HCT116 (cell line): ENCODE results near the gene GABPB2. TPM values are rescaled to one million over a fixed set of nuclear protein-coding genes. Genes with fewer than 3 reads are reported as not detected.

Source experiments
- ATAC-seq: fragments of 200-7000 bp; cut with Tn5 transposase; 2 replicates; pipeline ENCODE4 v1.9.1; 2020; ENCODE audit warnings: mild to moderate bottlenecking, moderate library complexity
- BruUV-seq: library from RNA; stranded (reverse); fragments of 400-500 nt; replicated peaks from 2 replicates; lab custom pipeline; 2021; lab: Mats Ljungman, UMichigan
- CTCF ChIA-PET: fragments of 300-600 bp; sonication (Branson Sonifier 250); formaldehyde crosslinking; loops from one replicate; lab custom pipeline; 2021; ENCODE audit warnings: antibody characterized with exemption; lab: Charles Lee
- POLR2A ChIA-PET: fragments of 300-600, 350-600 bp; sonication (Branson Sonifier 250); formaldehyde crosslinking; loops from one replicate; lab custom pipeline; 2021; ENCODE audit warnings: antibody characterized with exemption; lab: Charles Lee
- RAD21 ChIA-PET, 2 experiments: fragments of 300-600 bp; sonication (Branson Sonifier 250); formaldehyde crosslinking; loops; one replicate each; lab custom pipeline; 2023; ENCODE audit warnings: low total read pairs in 2 of 2; ENCODE audit not compliant: uncharacterized antibody in 2 of 2, unreplicated experiment in 2 of 2, low non-redundant PET in 1 of 2; lab: Charles Lee
- DNase-seq: peaks from one replicate; pipeline ENCODE4 v3.0.0-alpha.2; 2010; ENCODE audit warnings: low read depth, low spot score
- H2AFZ ChIP-seq: fragments of 200-600 bp; shearing (Covaris generic), sonication (generic); 2 replicates; pipeline ENCODE4 v1.6.1; 2017; ENCODE audit warnings: low read depth, mixed run types, mixed read lengths, antibody characterized with exemption, low read length; ENCODE audit not compliant: poor library complexity, severe bottlenecking
- H3K27ac ChIP-seq: 2 replicates; pipeline ENCODE4 v1.5.1; 2012; ENCODE audit warnings: low read depth, low read length
- H3K27me3 ChIP-seq: fragments of 200-600 bp; sonication (generic); 2 replicates; pipeline ENCODE4 v1.6.1; 2016; ENCODE audit warnings: mixed run types, low read length, mixed read lengths; ENCODE audit not compliant: insufficient read depth
- H3K36me3 ChIP-seq, 2 experiments: fragments of 200-500 bp in 1 of 2; fragments of 200-600 bp in 1 of 2; sonication (Bioruptor generic) in 1 of 2; sonication (generic) in 1 of 2; 2 replicates each; pipeline versions ENCODE4 v1.5.1 to v1.6.1; 2014 to 2016; ENCODE audit warnings: low read length in 2 of 2, inconsistent platforms in 1 of 2, mixed read lengths in 1 of 2, mixed run types in 1 of 2; ENCODE audit not compliant: insufficient read depth in 2 of 2, control insufficient read depth in 1 of 2
- H3K4me1 ChIP-seq, 2 experiments: fragments of 200-600 bp in 1 of 2; sonication (generic) in 1 of 2; 2 replicates each; pipeline versions ENCODE4 v1.5.1 to v1.6.1; 2012 to 2017; ENCODE audit warnings: low read length in 2 of 2, inconsistent platforms in 1 of 2, mild to moderate bottlenecking in 1 of 2, mixed read lengths in 1 of 2, mixed run types in 1 of 2, moderate library complexity in 1 of 2; ENCODE audit not compliant: insufficient read depth in 2 of 2, control insufficient read depth in 1 of 2
- H3K4me2 ChIP-seq: fragments of 200-600 bp; sonication (generic); 2 replicates; pipeline ENCODE4 v1.6.1; 2017; ENCODE audit warnings: mixed run types, low read length, mixed read lengths
- H3K4me3 ChIP-seq, 2 experiments: fragments of 200-600 bp in 1 of 2; sonication (generic) in 1 of 2; replicated peaks in 1 of 2; 2 replicates each; pipeline ENCODE4 v1.5.1; 2011 to 2016; ENCODE audit warnings: low read length in 2 of 2, control low read depth in 1 of 2, low read depth in 1 of 2, mild to moderate bottlenecking in 1 of 2, mixed read lengths in 1 of 2, mixed run types in 1 of 2
- H3K79me2 ChIP-seq: fragments of 200-600 bp; sonication (generic); 2 replicates; pipeline ENCODE4 v1.6.1; 2017; ENCODE audit warnings: mild to moderate bottlenecking, mixed run types, low read length, moderate library complexity, mixed read lengths; ENCODE audit not compliant: insufficient read depth
- H3K9ac ChIP-seq: fragments of 200-600 bp; sonication (generic); 2 replicates; pipeline ENCODE4 v1.6.1; 2016; ENCODE audit warnings: low read length, mixed read lengths
- H3K9me2 ChIP-seq: fragments of 200-600 bp; sonication (generic), shearing (Covaris generic); 2 replicates; pipeline ENCODE4 v1.6.1; 2017; ENCODE audit warnings: mixed run types, mild to moderate bottlenecking, moderate library complexity; ENCODE audit not compliant: insufficient read depth
- H3K9me3 ChIP-seq, 2 experiments: fragments of 200-500 bp in 1 of 2; fragments of 200-600 bp in 1 of 2; sonication (Bioruptor generic) in 1 of 2; sonication (generic) in 1 of 2; 2 replicates each; pipeline ENCODE4 v1.6.1; 2014 to 2017; ENCODE audit warnings: low read length in 2 of 2, mixed read lengths in 2 of 2, inconsistent platforms in 1 of 2, low read depth in 1 of 2, mild to moderate bottlenecking in 1 of 2, mixed run types in 1 of 2, moderate library complexity in 1 of 2; ENCODE audit not compliant: control insufficient read depth in 1 of 2, insufficient read depth in 1 of 2
- H4K20me1 ChIP-seq: fragments of 200-600 bp; sonication (generic), shearing (Covaris generic); 2 replicates; pipeline ENCODE4 v1.6.1; 2017; ENCODE audit warnings: mixed run types, mild to moderate bottlenecking, moderate library complexity; ENCODE audit not compliant: insufficient read depth
- EGR1 ChIP-seq: IDR thresholded peaks from 2 replicates; pipeline ENCODE4 v1.6.1; 2012; ENCODE audit warnings: low read depth
- EZH2phosphoT487 ChIP-seq: fragments of 200-600 bp; IDR thresholded peaks from 2 replicates; pipeline ENCODE4 v1.6.1; 2018; ENCODE audit warnings: antibody characterized with exemption, borderline replicate concordance
- POLR2A ChIP-seq: IDR thresholded peaks from 2 replicates; pipeline ENCODE4 v1.7.0; 2011; ENCODE audit warnings: borderline replicate concordance; ENCODE audit not compliant: insufficient read depth, insufficient read length; ENCODE audit errors: extremely low read depth
- POLR2AphosphoS5 ChIP-seq: IDR thresholded peaks from 2 replicates; pipeline ENCODE4 v1.6.1; 2011; ENCODE audit warnings: mild to moderate bottlenecking, low read depth, low read length, moderate library complexity
- RAD21 ChIP-seq: IDR thresholded peaks from 2 replicates; pipeline ENCODE4 v1.6.1; 2012; ENCODE audit warnings: low read depth, mild to moderate bottlenecking
- REST ChIP-seq: IDR thresholded peaks from 2 replicates; pipeline ENCODE4 v1.6.1; 2012; ENCODE audit warnings: low read depth
- SP1 ChIP-seq: IDR thresholded peaks from 2 replicates; pipeline ENCODE4 v1.6.1; 2012; ENCODE audit warnings: low read depth
- TCF7L2 ChIP-seq: IDR thresholded peaks from 2 replicates; pipeline ENCODE4 v1.7.0; 2011; ENCODE audit warnings: borderline replicate concordance, inconsistent platforms; ENCODE audit not compliant: insufficient read depth, insufficient read length; ENCODE audit errors: extremely low read depth
- YY1 ChIP-seq: IDR thresholded peaks from 2 replicates; pipeline ENCODE4 v1.6.1; 2011; ENCODE audit warnings: low read length, low read depth, moderate library complexity, mild to moderate bottlenecking; ENCODE audit not compliant: insufficient replicate concordance; ENCODE audit errors: extremely low read depth
- ZFX ChIP-seq: fragments of 450-650 bp; IDR thresholded peaks from 2 replicates; pipeline ENCODE4 v1.6.1; 2017
- intact Hi-C: fragments of 100-400 bp; cut with micrococcal nuclease; formaldehyde crosslinking; loops from 2 replicates; pipeline ENCODE4 v1.10.0; 2022
- total RNA-seq: library from RNA; stranded (reverse); gene quantifications from one replicate; pipeline ENCODE4 v1.2.1, GENCODE V29; 2021; ENCODE audit not compliant: unreplicated experiment
- TF ChIP-seq, protein P1 (sequence below): IDR thresholded peaks from 2 replicates; pipeline ENCODE4 v1.6.1; 2012

GABPB2 gene
- total RNA-seq, 1 experiment from 2014 or later, result 7.7 TPM

DNA sequence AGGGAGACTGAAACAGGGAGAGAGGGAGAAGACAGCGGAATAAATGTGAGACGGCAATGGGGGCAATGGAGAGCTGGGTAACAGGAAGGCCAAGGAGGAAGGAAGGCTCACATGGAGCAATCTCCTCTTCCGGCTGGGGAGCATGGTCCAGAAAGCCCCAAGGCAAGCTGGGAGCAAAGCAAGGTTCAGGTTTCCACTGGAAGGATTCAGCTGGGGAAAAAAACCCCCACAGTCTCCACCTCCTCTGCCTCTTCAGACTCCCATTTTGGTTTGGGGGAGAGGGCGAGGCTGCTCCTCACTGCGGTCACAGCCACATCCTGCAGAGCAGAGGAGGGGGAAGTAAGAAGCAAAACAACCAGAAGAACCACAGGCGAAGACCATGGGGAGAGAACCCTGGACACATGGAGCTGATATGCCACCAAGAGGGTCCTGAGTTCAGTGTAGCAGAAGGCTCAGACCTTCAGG, 86.5 kb downstream of the GABPB2 start:
- ChIA-PET CTCF (interaction anchor here (0.7 to 5.8 kb wide), 4 partner anchors 14 to 150 kb away, joined by 3 to 63 read pairs (median 3); partner anchors contain the start of gene MINDY1), POLR2A (no interaction called here)
- intact Hi-C loops, result no loop called here

DNA sequence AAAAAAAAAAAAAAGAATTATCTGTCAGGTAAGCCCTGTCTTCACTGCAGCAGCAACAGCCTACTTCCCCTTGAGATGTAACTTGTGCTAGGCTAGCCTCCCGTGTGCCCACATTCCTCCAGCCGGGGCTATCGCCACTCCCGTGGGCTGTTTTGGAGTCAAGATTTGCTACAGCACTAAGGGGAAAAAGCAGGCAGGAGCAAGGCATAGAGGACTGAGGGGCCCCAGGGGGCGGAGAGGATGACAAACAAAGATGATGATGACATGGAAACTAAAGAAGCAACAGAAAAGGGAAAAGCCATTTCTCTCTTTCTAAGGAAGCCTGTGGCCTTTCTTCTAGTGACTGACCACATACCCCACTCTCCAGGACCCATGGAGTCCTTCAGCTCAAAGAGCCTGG, 87.8 kb downstream of the GABPB2 start:
- H4K20me1 ChIP-seq, result no peaks in the 10 kb centered on the region
- DNase-seq (no peak), ATAC-seq (no peak)
- no peak overlapping the region for H2AFZ ChIP-seq
- ChIA-PET POLR2A (no interaction called here), CTCF (interaction anchor here (5.8 kb wide), 1 partner anchor 58 kb away, joined by 63 read pairs; no protein-coding TSS in a partner anchor), RAD21 (no interaction called here)
- no peaks in the 10 kb centered on the region for H3K79me2 ChIP-seq
- no peak for TF ChIP-seq RAD21
- no peak for TF ChIP-seq REST
- no peak for TF ChIP-seq ZFX
- TF ChIP-seq SP1, result no peak
- TF ChIP-seq POLR2A, result no peak
- no peak for TF ChIP-seq POLR2AphosphoS5
- no peak for TF ChIP-seq EZH2phosphoT487
- TF ChIP-seq, protein P1, sequence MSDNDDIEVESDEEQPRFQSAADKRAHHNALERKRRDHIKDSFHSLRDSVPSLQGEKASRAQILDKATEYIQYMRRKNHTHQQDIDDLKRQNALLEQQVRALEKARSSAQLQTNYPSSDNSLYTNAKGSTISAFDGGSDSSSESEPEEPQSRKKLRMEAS, result no peak
- TF ChIP-seq YY1, result no peak
- TF ChIP-seq TCF7L2, result no peak
- BruUV-seq, result no TSS peak
- H3K9me3 ChIP-seq, result no peaks in the 10 kb centered on the region
- H3K4me2 ChIP-seq, result no peak overlapping the region
- peaks cover 2 to 6% of the 10 kb centered on the region in 2 experiments; a peak in 3 of 4 replicates for H3K4me1 ChIP-seq
- H3K9me2 ChIP-seq, result no peaks in the 10 kb centered on the region
- H3K9ac ChIP-seq, result no peak overlapping the region
- intact Hi-C loops, result no loop called here
- H3K36me3 ChIP-seq, result peaks cover 0 to 9% of the 10 kb centered on the region in 2 experiments; a peak in 2 of 4 replicates
- no peak overlapping the region for H3K4me3 ChIP-seq
- no peaks in the 10 kb centered on the region for H3K27me3 ChIP-seq
- no peak overlapping the region for H3K27ac ChIP-seq

More for the DNA sequence above, 86.5 kb downstream of the GABPB2 start:
- Histone ChIP-seq H3K79me2 (no peaks in the 10 kb centered on the region), H3K4me2 (no peak overlapping the region), H4K20me1 (no peaks in the 10 kb centered on the region), H3K4me3 (no peak overlapping the region), H3K9ac (no peak overlapping the region), H3K9me2 (no peaks in the 10 kb centered on the region), H3K36me3 (peaks cover 0 to 9% of the 10 kb centered on the region in 2 experiments; a peak in 2 of 4 replicates), H3K27me3 (no peaks in the 10 kb centered on the region), H3K9me3 (no peaks in the 10 kb centered on the region), H3K4me1 (peaks cover 2 to 6% of the 10 kb centered on the region in 2 experiments; a peak in 3 of 4 replicates), H3K27ac (no peak overlapping the region), H2AFZ (no peak overlapping the region)
- ATAC-seq (no peak), DNase-seq (no peak)
- TF ChIP-seq EGR1 (no peak), TCF7L2 (no peak)
- BruUV-seq, result no TSS peak
- RAD21 ChIA-PET, result no interaction called here
